HS-5 (cell line): Measurements from ENCODE around the gene FOXL1.
"Not testable (repeated sequence)": the region's sequence is repeated elsewhere in the genome, so short reads cannot be mapped to it uniquely, and the experiment has no call there.

ENCODE experiments used
- DNase-seq: peaks from one replicate; pipeline ENCODE4 v3.0.0-alpha.2; 2012; ENCODE audit warnings: low read depth

The FOXL1 gene

GRCh38 chr16:86581458-86581857 is 3.1 kb downstream of the FOXL1 start:
- DNase-seq, result no peak

- no peak for DNase-seq
Observed at GRCh38 chr16:86584071-86584685, 5.8 kb downstream of the FOXL1 start.

- DNase-seq, result no peak
Observed at GRCh38 chr16:86584726-86585721, 6.7 kb downstream of the FOXL1 start.

GRCh38 chr16:86585821-86586611 is 7.7 kb downstream of the FOXL1 start:
- no peak for DNase-seq

GRCh38 chr16:86587487-86587886 is 9.1 kb downstream of the FOXL1 start:
- no peak for DNase-seq

GRCh38 chr16:86587955-86588354 is 9.6 kb downstream of the FOXL1 start:
- not testable (repeated sequence) for DNase-seq

- peak; percentile 51 for DNase-seq
Observed at GRCh38 chr16:86590501-86591144, 12.3 kb downstream of the FOXL1 start.

GRCh38 chr16:86591270-86591669 is 12.9 kb downstream of the FOXL1 start:
- no peak for DNase-seq

GRCh38 chr16:86593913-86594620 is 15.7 kb downstream of the FOXL1 start:
- DNase-seq, result no peak

- DNase-seq, result no peak
Observed at GRCh38 chr16:86594721-86595120, 16.4 kb downstream of the FOXL1 start.

- no peak for DNase-seq
Observed at GRCh38 chr16:86595983-86596605, 17.7 kb downstream of the FOXL1 start.

- no peak for DNase-seq
Observed at GRCh38 chr16:86597126-86597879, 19.0 kb downstream of the FOXL1 start.

- DNase-seq, result no peak
Observed at GRCh38 chr16:86597880-86598606, 19.7 kb downstream of the FOXL1 start.

- DNase-seq, result no peak
Observed at GRCh38 chr16:86598607-86599565, 20.5 kb downstream of the FOXL1 start.

GRCh38 chr16:86601356-86601755 is 23.0 kb downstream of the FOXL1 start:
- DNase-seq, result no peak

- DNase-seq, result no peak
Observed at GRCh38 chr16:86602521-86602920, 24.2 kb downstream of the FOXL1 start.

GRCh38 chr16:86604436-86605193 is 26.3 kb downstream of the FOXL1 start:
- DNase-seq, result no peak
